Stimulated activated naive CD4-positive, alpha-beta T cell (primary cell): Measurements from ENCODE around the gene GPC6.

ENCODE experiments used
- DNase-seq, 6 experiments: peaks; one replicate each; lab custom pipeline; 2025; lab: John Stamatoyannopoulos, UW

GPC6 gene

GRCh38 chr13:94119360-94119936 lies 892.8 kb downstream of the GPC6 start:
- no peak for DNase-seq

GRCh38 chr13:94120878-94121277 lies 894.3 kb downstream of the GPC6 start:
- no peak for DNase-seq

DNA sequence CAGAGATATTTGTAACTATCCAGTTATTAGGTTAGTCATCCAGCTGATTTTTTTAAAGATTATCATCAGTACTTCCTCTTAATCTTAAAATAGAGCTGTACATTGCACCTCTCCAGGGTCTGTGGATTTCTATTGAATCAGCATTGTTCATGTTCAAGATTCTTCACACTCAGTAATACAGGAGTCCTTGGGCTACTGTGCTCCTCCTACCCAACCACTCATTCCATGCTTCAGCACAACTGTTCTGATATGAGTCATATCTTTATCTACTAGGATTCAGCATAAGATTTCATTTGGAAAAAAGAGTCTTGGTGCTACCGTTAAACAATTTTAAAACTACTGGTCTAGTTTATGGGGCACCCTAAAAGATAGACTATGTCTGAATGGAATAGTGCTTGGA lies 895.1 kb downstream of the GPC6 start:
- no peak for DNase-seq

GRCh38 chr13:94122300-94122915 lies 895.8 kb downstream of the GPC6 start:
- no peak for DNase-seq

GRCh38 chr13:94123557-94123956 lies 897.0 kb downstream of the GPC6 start:
- DNase-seq: no peak

DNA sequence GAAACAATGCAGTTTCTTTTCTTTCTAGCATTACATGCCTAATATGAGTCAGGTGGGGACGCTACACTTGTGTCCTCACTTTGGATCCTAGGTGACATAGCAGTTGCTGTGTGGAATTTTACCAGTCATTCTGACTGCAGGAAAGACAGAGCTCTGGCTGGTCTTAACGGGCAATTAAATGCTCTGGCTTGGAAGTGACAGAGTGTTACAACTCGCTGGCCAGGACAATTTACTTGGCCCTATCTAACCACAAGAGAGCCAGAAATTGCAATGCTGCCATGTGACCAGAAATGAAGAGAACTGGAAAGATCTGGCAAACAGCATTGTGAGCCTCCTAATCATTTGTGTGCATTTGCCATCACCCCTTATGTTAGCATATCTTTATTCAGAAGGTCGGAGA lies 901.8 kb downstream of the GPC6 start:
- no peak for DNase-seq

DNA sequence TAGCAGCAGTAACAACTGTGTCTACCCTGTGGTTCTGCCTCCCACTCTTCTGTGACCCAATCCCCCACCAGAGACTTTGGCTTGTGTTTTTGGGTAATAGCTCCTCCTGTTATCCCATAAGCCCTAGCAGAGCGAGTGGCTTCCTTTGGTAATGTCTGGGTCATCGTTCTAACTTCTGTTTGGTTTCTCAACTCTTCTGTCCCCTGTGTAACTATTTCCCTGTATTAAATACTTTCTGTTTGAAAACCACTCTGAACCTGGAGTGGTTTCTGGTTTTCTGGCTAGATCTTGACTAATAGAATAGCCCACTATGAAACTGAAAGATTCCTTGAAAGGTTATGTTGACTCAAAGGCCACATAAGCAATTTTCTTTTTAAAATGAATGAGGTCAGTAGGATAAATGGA lies 902.9 kb downstream of the GPC6 start:
- DNase-seq: no peak

- no peak for DNase-seq
These were observed 912.2 kb downstream of the GPC6 start for GRCh38 chr13:94138831-94139230.

DNA sequence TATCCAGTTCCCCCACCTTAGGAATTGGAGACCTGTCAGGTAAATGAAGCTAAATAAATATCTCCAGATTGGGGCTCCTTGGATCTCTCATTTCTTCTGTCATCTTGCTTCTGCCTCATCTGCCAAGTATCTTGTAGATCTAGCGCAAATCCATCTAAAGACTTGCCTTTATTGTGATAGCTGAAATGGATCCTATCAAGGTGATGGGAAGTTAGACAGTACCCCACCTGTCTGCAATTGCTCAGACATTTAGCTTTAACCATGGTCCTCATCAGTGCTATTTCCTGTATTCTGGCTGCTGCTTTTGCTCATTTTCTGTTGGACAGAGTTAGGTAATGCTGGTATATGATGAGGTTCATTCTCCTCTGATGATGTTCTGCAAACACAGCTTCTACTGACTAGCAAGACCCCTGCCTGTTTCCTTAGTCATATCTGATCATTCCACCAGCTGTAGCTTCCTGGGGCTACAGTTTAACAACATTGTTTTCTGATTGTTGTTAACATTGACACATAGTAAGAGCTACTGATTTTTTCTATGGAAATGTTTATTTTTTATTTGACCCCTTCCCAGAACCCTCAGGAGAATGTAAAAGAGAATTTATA lies 912.9 kb downstream of the GPC6 start:
- peak in 3 of 6 experiments; percentile 9 to 59 (median 11) for DNase-seq

DNA sequence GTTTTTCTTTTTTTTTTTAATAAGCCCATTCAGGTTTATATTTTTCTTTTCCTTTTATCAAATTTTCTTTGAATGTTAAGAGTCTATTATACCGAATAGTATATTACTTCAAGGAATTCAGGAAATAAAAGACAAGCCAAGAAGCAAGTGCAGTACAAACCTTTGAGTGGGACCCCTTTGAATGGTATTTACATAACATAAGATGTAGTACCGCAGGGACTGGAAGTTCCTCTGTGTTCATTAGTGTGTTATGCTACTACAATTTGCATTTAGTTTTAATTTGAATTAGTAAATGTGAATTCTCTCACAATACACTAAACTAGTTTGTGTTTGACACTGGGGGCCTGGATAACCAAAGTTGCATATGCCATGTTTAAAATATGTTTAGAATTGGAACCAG lies 913.4 kb downstream of the GPC6 start:
- no peak for DNase-seq

DNA sequence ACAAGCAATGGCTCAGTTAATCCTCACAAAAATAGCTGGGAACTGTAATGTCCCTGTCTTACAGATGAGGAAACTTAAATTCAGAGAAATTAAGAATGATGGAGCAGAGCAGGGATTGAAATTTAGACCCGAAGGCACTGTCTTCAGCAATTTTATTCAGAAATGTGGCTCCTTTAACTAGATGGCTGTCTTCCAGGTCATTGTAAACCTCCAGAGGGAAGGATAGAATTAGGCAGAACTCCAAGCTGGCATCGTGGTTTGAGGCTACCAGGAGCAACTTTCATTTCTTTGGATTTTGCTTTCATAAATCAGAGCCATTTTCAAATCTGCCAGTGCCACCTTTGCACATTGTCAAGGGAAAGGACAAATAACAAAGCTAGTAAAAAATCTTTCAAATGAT lies 913.9 kb downstream of the GPC6 start:
- no peak for DNase-seq

DNA sequence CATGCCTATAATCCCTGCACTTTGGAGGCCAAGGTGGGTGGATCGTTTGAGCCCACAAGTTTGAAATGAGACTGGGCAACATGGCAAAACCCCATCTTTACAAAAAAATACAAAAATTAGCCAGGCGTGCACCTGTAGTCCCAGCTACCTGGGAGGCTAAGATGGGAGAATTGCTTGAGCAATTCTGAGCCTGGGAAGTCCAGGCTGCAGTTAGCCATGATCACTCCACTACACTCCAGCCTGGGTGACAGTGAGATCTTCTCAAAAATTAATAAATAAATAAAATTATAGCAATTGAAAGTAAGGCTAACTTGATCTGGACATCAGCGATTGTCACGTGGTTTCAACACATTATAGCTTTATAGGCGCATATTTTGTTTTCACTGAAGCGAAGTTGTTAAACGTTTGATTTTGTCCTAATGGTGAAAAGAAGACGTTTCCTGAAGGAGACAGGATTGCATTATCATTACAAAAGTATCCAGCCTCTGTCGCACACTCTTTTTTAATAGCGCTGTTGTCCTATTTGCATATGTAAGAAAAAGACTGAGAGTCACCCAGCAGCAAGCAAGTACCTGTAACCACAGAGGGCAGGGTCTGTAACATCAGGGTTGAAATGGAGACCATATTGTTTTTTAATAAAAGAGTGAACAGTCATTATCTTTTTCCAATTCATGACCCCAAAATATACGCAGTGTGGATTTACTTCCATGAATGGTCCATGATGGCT lies 917.2 kb downstream of the GPC6 start:
- DNase-seq: no peak

- DNase-seq: no peak
These were observed 919.4 kb downstream of the GPC6 start for GRCh38 chr13:94145966-94146365.

DNA sequence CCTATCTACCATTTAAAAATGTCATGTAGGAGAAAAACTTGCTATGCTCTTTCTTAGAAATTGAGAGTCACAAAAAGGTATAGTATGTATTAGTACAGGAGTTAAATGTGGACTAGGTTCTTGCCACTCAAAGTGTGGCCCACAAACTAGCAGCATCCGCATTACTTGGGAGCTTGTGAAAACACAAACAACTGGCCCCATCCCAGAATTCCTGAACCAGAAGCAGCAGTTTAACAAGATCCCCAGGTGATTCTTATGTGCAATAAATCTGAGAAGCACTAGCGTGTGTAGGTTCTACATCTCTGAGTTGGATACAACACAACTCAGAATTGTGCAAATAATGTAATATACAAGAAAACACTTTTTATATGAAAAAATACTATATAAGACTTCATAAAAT lies 927.0 kb downstream of the GPC6 start:
- DNase-seq: no peak

DNA sequence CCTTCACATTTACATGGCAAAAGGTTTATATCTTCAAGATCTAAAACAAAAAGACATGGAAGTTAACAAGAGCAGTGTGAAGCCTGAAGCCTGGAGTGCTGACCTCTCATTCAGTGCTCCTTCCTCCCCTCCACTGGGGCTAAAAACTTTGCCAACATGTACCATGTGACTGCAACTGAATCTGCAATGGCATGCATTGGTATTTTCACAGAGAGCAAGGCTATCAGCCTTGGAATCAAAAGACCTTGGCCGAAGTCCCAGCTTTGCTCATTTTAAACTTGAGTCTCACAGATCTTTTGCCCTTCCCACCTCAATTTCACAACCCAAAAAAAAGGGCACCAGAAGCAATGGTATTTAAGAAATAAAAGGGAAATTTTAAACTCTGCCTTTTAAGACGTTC lies 927.8 kb downstream of the GPC6 start:
- no peak for DNase-seq

DNA sequence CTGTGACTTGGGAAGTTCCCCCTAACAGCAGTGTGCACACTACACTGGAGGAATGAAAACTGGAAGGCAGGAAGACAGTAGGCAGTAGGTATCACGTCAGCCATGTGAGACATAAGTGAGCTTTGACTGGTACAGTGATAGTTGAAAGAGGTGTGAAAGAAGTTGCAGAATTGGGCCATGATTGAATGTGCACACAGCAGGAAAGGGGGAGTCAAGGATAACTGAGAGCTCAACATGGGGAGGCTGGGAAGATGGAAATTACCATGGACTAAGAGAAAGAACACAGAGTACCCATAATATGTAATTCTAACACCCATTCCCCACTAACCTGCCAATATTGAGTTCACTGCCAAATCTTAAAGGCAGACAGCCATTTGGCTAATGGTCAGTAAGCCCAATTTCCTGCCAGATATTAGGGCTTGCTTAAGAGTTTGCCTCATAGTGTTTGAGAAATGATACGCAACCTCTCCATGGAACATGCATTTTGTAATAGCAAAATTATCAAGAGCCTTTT lies 931.2 kb downstream of the GPC6 start:
- no peak for DNase-seq

GRCh38 chr13:94160875-94161274 lies 934.3 kb downstream of the GPC6 start:
- no peak for DNase-seq

DNA sequence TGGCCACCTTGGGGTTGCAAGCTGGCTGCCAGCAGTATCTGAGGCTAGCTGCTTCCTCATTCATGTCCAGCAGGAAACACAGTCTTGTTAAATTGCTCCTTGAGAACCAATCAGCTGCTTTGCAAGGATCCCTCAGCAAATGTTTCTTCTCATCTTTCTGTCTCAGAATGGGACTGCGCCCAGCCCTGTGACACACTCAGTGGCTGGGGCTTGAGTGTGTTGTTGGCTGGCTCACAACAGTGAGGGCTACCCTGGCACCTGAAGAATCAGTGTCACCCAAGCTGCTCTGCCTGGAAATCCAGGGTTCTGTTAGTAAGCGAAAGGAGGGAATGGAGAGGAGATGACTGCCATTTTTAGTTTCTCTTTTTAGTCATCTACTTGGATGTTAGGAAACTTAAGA lies 935.7 kb downstream of the GPC6 start:
- DNase-seq: no peak

DNA sequence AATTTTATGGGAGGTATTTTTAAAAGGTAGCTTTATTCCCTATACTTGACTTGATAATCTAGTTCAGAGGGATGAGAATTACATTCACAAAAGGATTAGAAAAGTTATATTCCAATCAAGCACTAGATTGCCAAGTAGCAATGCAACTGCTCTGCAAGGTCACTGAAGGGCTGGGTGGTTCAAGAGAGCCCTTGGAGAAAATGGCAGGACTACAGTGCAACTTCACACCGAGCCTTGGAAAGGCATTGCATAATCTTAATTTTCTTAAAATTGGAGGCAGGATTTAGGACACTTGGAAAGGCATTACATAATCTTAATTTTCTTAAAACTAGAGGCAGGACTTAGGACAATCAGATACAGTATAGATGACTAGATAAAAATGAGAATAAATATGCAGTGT lies 936.9 kb downstream of the GPC6 start:
- no peak for DNase-seq

GRCh38 chr13:94168783-94169453 lies 942.3 kb downstream of the GPC6 start:
- no peak for DNase-seq

- DNase-seq: no peak
These were observed 943.0 kb downstream of the GPC6 start for GRCh38 chr13:94169454-94170144.

GRCh38 chr13:94170145-94170571 lies 943.6 kb downstream of the GPC6 start:
- no peak for DNase-seq
